ENCODE results near the gene CASS4.

DNA sequence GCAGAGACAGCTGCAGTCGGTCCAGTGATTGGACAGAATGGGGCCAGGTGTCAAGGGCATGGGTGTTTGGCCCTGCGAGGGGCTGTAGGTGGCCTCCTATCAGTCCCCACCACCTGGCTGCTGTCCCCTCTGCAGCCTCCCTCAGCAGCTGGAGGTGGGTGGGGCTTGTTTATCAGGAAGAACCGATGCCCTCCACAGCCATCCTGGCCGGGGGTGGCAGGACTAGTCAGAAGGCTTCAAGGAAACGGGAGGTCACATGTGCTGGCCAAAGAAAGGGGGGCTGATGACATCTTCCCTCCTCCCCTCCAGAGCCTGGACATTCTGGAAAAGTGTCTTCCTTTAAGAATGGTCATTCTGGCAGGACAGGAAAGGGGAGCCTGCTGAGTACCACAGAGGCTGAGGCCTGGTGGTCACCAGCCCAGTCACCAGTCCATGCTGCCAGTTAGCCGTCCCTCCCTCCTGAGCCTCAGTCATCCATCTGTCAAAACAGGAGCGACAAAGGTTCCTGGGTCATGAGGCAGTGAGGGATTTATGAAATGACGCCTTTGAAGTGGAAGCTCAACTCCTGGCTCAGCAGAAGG, 49.1 kb upstream of the CASS4 start:
- TF ChIP-seq POLR2AphosphoS5 (IDR thresholded peaks at IDR 0.05; ENCODE audit: borderline replicate concordance, low read depth, low read length), result no peak
- no peak for TF ChIP-seq EZH2 (IDR thresholded peaks at IDR 0.05)
- TF ChIP-seq FOXP2 (optimal IDR thresholded peaks at IDR 0.05; ENCODE audit: control extremely low read depth, extremely low read length, insufficient read depth), result no peak
